ENCODE data around the gene DHX15.

Gene DHX15

GRCh38 chr4:24604558-24605214 is 20.3 kb upstream of the DHX15 start:
- no peaks in the 10 kb centered on the region for H3K27me3 Mint-ChIP-seq (ENCODE audit: low read depth)
- peaks cover 10% of the 10 kb centered on the region for H3K4me1 Mint-ChIP-seq
- no peak for TF ChIP-seq CTCF (IDR thresholded peaks at IDR 0.05; ENCODE audit: unreplicated experiment in 3 of 3)
- no peak overlapping the region for H3K4me3 Mint-ChIP-seq
- H3K9me3 Mint-ChIP-seq = no peaks in the 10 kb centered on the region
- H3K36me3 Mint-ChIP-seq (ENCODE audit: low read depth) = no peaks in the 10 kb centered on the region
- H3K27ac Mint-ChIP-seq = no peak overlapping the region

GRCh38 chr4:24603343-24603742 is 19.0 kb upstream of the DHX15 start:
- Mint-ChIP-seq H3K9me3 (no peaks in the 10 kb centered on the region), H3K36me3 (ENCODE audit: low read depth) (no peaks in the 10 kb centered on the region), H3K27me3 (ENCODE audit: low read depth) (no peaks in the 10 kb centered on the region), H3K4me1 (peaks cover 10% of the 10 kb centered on the region), H3K27ac (no peak overlapping the region), H3K4me3 (no peak overlapping the region)
- no peak for TF ChIP-seq CTCF (IDR thresholded peaks at IDR 0.05; ENCODE audit: unreplicated experiment in 3 of 3)

GRCh38 chr4:24601121-24601520 is 16.8 kb upstream of the DHX15 start:
- peaks cover 3% of the 10 kb centered on the region for H3K9me3 Mint-ChIP-seq
- no peak for TF ChIP-seq CTCF (IDR thresholded peaks at IDR 0.05; ENCODE audit: unreplicated experiment in 3 of 3)
- H3K4me3 Mint-ChIP-seq = peak overlapping the region in 1 of 3 experiments; percentile 15
- no peaks in the 10 kb centered on the region for H3K27me3 Mint-ChIP-seq (ENCODE audit: low read depth)
- no peaks in the 10 kb centered on the region for H3K36me3 Mint-ChIP-seq (ENCODE audit: low read depth)
- H3K4me1 Mint-ChIP-seq = peaks cover 10% of the 10 kb centered on the region
- H3K27ac Mint-ChIP-seq = peak overlapping the region; percentile 81 to 90 (median 83)

DNA sequence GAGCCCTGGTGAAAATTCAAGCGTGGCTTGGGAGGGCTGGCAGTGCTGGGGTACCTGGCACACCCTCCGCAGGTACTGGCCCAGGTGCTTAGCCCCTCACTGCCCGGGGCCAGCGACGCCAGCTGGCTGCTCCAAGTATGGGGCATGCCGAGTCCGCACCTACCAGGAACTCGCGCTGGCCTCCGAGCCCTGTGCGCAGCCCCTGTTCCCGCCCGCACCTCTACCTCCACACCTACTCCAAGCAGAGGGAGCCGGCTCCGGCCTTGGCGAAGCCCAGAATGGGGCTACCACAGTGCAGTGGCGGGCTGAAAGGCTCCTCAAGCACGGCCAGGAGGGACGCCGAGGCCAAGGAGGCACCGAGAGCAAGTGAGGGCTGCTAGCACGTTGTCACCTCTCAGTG is 14.9 kb upstream of the DHX15 start:
- H3K9me3 Mint-ChIP-seq = peaks cover 3% of the 10 kb centered on the region
- no peak for TF ChIP-seq CTCF (IDR thresholded peaks at IDR 0.05; ENCODE audit: unreplicated experiment in 3 of 3)
- no peak overlapping the region for H3K4me3 Mint-ChIP-seq
- peaks cover 15% of the 10 kb centered on the region for H3K4me1 Mint-ChIP-seq
- H3K27me3 Mint-ChIP-seq (ENCODE audit: low read depth) = no peaks in the 10 kb centered on the region
- no peaks in the 10 kb centered on the region for H3K36me3 Mint-ChIP-seq (ENCODE audit: low read depth)
- peak overlapping the region in 1 of 3 experiments; percentile 90 for H3K27ac Mint-ChIP-seq

- Mint-ChIP-seq H3K27ac (peak overlapping the region; percentile 78 to 94 (median 86)), H3K27me3 (ENCODE audit: low read depth) (no peaks in the 10 kb centered on the region), H3K9me3 (peaks cover 3% of the 10 kb centered on the region), H3K4me1 (peaks cover 15% of the 10 kb centered on the region), H3K36me3 (ENCODE audit: low read depth) (no peaks in the 10 kb centered on the region), H3K4me3 (peak overlapping the region in 1 of 3 experiments; percentile 4)
- TF ChIP-seq CTCF (IDR thresholded peaks at IDR 0.05; ENCODE audit: unreplicated experiment in 3 of 3) = no peak
These were observed 13.7 kb upstream of the DHX15 start for GRCh38 chr4:24598025-24598424.

DNA sequence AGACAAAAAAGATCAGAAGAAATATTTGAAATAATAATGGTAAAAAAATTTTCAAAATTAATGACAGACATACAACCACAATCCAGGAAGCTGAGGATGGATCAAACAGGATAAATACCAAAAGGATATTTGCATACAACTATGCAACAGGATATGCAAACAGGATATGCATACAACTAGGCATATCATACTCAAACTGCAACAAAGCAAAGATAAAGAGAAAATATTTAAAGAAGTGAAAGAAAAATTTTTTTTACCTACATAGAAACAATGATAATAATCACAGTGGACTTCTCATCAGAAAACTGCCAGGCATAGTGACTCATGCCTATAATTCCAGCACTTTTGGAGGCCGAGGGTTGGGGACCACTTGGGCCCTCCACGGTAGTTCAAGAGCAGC is 11.3 kb upstream of the DHX15 start:
- peaks cover 7% of the 10 kb centered on the region for H3K4me1 Mint-ChIP-seq
- TF ChIP-seq CTCF (IDR thresholded peaks at IDR 0.05; ENCODE audit: unreplicated experiment in 3 of 3) = no peak
- no peaks in the 10 kb centered on the region for H3K36me3 Mint-ChIP-seq (ENCODE audit: low read depth)
- H3K4me3 Mint-ChIP-seq = no peak overlapping the region
- H3K9me3 Mint-ChIP-seq = peaks cover 6% of the 10 kb centered on the region
- H3K27me3 Mint-ChIP-seq (ENCODE audit: low read depth) = no peaks in the 10 kb centered on the region
- peak overlapping the region in 2 of 3 experiments; percentile 71 to 86 for H3K27ac Mint-ChIP-seq
